Kasumi-1 (cell line): ENCODE data around the gene TAS2R41.

Experiments used
- DNase-seq, 2 experiments: peaks; one replicate each; lab custom pipeline; 2025; lab: John Stamatoyannopoulos, UW

Gene TAS2R41

DNA sequence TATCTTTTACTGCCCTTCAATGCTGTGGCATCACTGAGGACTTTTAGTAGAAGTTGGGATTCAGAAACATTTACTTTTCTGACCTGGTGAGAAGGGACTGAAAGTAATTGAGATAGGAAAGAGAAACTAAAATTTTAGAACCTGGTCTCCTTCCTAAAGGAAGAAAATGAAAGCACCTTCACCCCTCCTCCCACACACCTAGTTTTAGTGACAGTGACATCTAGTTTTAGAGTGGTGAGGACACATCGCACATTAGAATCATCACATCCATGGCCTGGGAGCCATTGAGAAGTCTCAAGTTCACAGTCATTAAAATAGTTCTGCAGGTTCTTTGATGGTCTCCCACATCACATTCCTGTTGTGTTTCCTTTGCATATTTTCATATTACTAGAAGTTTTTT is 16.1 kb downstream of the TAS2R41 start:
- no peak for DNase-seq

DNA sequence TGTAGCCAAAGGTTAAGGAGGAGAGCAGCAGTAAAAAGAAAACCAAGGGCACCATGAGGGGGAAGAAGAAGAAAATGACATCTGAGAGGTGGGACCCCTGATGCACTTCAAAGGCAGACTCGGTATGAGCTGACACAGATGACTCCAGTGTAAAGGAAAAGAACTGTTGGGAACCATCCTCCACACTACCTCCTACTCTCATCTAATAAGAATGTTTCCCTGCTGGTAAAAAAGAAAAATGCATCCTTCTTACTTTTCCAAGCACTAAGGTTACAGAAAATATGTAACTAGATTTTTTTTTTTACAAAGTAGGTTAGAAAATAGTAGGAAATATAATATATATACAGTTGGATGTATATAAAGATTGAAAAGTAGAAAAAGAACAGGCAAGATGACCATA is 16.9 kb downstream of the TAS2R41 start:
- peak in 1 of 2 experiments; percentile 42 for DNase-seq

DNA sequence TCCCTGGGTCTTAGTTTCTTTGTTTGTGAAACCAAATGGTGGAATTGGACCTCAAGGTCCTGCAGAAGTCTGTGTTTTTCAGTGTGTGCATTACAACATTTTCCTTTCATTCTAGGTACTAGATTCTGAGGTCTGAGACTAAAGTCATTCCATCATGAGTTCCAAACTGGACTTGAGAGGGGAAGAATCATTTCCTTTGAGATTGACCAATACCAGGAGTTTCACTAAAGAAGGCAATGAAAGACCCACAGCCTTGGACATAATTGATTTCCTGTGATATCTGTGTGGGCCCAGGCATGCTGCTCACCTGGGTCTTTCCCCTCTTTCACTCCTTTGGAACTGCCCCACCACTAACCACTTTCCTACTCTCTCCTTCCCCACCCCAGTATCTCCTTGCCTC is 18.2 kb downstream of the TAS2R41 start:
- DNase-seq = no peak

DNA sequence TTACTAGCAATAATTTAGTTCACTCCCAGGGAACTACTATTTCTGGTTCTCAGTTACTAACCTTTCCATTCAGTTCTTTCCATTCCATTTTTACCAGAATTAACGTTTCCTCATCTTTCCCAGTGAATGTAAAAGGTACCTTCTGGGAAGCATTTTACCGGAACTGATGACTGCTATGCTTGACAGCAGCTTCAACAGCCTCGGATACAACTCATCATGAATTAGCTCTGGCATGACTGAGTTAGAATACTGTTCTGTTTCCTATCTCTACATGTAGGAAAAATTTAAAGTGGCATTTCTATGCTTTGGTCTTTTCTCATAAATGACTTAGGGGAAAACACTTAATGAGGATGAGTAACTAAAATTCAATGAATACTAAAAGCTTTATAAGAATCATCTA is 18.6 kb downstream of the TAS2R41 start:
- DNase-seq = no peak

DNA sequence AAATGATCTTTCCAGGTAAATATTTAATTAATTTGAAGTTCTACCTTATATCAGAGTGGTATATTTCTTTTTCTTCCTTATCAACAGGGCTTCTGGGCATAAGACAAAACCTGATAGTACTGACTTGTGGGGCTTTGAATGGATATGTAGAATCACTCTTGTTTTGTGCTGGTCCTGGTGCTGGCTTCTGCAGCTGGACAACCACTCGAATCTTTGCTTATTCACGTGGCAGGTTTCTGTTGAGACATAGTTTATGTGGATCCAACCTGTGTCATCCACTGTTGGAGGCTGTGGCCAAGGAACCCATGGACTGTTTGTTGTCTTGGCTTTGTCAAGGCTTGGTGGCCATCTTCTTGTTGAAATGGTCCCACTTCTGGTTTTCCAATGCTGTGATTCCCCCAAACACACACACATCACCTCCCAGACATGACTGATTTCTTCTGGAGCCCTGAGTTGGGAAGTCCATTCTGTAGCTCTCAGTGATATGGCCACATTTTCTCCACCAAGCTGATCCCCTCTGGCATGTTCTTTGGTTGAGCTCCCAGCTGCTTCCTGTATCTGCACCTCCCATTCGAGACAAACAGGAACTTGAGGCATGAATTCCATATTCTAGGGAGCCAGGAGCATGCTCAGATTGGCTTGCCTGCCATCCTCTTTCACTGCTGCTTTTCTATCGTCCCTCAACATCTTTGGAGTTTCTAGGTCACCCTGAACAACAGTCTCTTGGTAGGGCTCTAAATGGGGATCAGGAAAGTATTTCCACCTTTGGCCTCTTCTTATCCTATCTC is 19.5 kb downstream of the TAS2R41 start:
- peak; percentile 11 to 31 for DNase-seq

DNA sequence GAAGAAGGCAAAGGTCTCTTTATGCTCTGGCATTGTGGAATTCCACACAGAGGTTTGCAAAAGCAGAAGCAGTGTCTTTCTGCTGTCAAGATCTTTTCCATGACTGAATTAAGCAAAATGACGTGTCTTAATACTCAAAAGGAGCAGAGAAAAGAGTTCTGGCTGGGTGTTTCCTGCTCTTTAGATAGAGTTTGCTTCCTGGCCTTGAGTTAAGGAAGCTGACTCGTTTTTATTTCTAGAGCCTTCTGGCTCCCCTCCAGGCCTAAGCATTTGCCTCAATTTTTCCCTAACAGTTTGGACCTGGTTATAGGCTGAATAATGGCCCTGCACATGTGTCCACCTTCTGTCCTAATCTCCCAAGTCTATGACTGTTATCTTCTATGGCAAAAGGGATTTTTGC is 21.6 kb downstream of the TAS2R41 start:
- peak; percentile 66 to 69 for DNase-seq

DNA sequence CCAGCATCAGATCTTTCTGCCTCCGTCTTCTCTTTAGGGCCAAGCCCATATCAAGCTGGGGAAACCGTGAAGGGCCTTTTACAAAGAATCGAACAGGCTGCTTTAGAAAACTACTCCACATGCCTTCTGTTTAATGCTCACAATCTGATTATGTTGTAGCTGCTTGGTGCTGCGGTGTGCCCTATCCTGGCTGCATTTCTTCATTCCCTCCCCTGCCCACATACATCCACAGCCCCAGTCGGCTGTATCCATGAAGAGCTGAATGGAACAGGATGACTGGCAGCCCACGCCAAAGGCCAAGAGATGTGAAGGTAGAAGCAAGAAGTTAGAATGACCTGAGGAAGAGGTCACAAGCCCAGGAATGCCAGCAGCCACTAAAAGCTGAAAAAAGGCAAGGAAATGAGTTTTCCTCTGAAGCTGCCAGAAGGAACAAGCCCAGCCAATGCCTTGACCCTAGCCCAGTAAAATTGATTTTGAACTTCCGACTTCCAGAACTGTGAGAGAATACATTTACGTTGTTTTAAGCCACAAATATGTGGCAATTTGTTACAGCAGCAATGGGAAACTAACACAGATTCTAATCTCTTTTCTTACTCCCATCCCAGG is 22.2 kb downstream of the TAS2R41 start:
- DNase-seq = no peak

DNA sequence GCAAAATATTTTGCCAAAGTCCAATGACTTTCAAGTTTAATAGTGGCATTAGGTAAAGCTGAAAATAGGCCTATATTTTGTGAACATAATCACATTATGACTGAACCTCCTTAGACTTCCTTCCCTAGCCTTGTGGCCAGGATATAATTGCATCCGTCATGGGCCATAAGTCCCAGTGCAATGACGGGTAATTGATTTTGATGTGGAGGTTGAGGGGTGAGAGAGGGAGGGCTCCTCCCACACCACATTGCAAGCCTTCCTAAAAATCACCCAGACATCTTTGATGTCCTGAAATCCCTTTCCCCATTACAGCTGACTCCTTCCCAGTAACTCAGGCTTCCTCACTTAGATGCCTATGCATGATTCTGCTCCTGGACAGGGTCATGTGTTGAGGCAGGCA is 25.6 kb downstream of the TAS2R41 start:
- DNase-seq = no peak

DNA sequence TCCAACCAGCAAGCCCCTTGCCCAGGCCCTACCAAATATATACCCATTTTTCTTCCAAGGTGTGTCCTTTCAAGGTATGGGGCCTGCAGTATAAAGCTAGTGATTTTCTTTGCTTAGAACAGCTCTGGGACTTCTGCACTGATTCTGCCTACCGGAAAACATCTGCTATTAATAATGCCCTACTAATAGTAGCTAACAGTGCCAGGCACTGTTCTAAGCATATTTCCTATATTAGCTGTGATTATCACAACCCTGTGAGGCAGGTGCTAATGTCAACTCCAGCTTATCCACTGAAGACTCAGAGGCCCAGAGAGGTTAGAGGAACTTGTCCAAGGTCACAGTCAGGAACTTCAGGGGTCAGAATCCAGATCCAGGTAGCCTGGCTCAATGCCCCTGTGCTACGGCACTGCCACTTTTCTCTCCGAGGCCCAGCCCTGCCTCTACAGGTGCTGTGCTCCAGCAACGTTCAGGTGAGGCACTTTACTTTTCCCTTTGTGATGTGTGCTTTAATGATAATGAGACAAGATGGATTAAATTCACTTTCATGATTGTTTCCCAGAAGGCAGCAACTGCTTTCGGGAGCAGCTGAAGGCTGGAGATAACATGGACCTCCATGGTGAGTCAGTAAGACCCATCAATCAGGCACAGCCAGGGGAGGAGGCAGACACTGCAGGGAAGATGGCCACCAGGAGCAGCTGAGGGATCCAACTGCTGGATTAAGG is 26.7 kb downstream of the TAS2R41 start:
- DNase-seq = no peak

DNA sequence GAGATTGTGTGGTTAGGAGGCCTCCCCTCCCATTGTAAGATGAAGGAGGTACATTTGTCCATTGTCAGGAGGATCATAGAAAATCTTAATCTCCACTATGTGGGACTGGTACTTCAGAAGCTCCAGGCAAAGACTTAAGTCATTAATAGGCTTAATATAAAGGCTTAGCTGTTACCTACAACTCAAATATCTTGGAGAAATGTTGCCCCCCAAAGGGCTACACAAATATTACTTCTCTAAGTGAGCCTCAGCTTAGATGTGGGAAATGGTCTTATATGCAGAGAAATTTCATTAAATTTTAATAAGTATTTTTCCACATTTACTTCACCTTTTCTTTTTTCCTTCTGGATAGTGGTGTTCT is 27.2 kb downstream of the TAS2R41 start:
- peak; percentile 18 to 21 for DNase-seq

DNA sequence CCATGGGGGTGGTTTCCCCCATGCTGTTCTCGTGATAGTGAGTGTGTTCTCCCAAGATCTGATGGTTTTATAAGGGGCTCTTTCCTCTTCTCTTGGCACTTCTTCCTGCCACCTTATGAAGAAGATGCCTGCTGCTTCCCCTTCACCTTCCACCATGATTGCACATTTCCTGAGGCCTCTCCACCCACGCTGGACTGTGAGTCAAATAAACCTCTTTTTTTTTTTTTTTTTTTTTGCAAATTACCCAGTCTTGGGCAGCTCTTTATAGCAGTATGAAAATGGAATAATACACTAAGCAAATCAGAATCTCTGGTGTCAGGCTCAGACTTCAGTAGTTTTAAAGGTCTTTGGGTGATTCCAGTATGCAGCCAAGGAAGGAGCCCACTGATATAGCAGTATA is 28.2 kb downstream of the TAS2R41 start:
- no peak for DNase-seq

DNA sequence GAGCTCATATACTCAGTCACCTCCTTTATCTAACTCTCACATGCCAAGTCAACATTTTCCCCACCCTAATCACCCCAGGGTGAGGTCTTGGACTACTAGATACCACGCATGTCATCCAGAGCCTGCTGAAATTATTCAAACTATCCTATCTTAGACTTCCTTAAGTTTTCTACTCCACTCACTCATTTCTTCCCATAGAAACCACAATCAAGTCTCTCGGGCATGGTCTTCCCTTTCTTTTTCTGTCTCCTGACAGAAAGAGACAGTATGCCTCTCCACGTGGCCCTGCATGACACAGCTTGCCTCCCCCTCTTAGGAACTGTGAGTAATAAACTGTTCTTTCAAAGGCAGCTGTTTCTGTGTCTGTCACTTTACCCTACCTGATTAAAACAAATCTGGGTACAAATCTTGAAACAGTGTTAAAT is 29.4 kb downstream of the TAS2R41 start:
- no peak for DNase-seq

DNA sequence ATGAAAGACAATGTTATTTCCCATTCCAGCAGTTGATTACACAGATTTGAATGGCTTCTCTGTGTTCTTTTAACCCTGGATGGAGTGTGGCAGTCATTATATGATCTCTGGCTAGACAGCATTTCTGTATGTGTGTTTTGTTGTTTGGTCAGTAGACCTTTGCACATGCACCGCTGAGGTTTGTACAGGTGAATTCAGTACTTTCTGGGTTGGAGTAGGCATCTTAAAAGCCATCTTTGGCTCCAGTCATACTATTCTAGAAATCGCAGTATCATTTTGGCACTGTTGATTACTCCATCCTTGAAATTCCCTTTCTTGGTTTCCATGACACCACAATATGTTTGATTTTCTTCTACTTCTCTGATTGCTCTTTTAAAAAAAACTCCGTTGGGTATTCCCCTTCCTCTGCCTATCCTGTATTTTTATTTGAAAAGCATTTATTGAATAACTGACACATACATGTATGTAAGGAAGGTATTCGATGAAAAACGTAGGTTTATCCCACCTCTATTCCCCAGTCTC is 29.9 kb downstream of the TAS2R41 start:
- no peak for DNase-seq

DNA sequence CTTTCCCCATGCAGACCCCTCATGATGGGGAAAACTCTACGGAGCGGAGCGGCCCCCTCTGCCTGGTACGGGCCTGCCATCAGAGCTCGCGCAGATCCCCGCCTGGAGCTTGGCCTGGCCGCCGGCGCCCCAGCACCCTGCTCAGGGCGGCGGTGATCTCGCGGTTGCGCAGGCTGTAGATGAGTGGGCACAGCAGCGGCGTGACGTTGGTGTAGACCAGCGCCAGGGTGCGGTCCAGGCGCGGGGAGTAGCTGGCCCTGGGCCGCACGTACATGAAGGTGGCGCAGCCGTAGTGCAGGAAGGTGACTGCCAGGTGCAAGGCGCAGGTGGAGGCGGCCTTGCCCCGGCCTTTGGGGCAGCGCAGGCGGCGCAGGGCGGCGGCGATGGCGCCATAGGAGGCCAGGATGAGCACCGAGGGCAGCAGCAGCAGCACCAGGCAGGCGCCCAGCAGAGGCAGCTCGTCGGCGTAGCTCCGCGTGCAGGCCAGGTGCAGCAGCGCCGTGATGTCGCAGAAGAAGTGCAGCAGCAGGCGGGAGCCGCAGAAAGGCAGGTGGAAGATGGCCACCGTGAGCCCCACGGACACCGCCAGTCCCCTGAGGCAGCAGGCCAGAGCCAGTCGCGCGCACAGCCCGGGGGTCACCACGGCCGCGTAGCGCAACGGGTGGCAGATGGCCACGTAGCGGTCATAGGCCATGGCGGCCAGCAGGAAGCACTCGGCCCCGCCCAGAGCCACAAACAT is 33.4 kb downstream of the TAS2R41 start:
- no peak for DNase-seq

DNA sequence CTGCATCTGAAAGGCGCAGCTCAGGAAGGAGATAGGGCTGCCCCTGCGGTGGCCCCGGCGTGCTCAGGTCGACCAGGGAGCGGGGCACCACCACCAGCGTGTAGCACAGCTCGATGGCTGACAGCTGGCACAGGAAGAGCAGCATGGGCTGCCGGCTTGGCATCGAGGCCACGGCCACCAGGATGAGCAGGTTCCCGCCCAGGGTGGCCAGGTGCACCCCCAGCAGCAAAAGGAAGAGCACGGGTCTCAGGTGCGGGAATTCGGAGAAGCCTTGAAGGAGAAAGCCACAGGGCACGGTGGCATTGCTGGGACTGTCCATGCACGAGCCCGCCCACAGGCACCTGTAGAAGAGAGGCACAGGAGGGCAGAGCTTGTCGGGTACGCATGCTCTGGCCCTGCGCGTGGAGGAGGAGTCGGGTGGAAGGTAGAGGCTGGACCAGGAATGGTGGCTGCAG is 33.9 kb downstream of the TAS2R41 start:
- DNase-seq = no peak

DNA sequence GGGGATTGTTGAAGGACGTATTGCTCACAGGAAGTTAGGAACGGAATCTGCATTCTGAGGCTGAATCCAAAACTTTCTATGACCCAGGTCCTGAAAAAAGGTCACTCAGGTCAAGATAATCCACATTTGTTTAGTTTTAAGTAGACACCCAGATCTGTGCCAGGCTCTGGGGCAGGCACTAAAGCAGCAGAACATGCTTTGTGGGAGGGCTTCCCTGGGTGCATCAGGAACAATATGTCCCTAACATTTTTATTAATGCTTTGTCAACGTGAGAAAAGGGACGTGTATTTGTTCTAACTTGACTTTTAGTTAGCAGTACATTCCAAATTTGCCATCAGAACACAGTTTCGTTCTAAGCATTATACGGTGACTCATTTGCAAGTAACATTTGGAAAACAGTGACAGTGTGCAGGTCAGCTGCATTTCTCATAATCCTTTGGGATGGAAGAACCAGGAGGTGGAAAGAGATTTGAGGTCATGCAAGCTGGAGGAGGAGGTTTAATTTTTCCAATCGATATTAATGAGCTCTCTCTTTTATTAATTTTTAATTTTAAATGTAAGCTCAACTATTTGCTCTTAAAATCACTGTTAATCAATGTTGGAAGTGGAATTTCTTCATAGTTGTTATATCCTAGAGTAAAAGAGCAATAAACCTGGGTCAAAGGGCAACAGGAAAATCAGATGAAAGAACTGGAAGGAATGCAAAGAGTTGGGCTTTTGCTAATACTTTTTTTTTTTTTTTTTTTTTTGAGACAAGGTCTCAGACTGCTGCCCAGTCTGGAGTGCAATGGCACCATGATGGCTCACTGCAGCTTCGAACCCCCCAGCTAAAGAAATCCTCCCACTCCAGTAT is 35.0 kb downstream of the TAS2R41 start:
- DNase-seq = no peak

DNA sequence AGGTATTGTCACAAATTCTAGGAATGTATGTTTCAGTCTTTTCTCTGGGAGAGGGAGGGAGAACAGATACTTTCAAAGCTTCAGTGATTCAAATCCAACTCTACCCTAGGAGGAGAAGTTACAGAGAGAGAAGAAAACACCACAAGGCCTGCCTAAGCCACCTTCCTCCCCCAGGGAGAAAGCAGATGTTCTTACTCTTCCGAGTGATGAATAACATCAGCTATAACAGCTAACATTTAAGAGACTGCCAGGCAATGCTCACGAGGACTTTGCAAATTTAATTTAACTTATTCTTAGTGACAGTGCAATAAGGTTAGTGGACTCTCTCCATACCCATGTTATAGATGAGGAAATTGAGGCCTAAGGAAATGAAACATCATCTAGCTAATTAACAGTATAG is 36.8 kb downstream of the TAS2R41 start:
- no peak for DNase-seq

DNA sequence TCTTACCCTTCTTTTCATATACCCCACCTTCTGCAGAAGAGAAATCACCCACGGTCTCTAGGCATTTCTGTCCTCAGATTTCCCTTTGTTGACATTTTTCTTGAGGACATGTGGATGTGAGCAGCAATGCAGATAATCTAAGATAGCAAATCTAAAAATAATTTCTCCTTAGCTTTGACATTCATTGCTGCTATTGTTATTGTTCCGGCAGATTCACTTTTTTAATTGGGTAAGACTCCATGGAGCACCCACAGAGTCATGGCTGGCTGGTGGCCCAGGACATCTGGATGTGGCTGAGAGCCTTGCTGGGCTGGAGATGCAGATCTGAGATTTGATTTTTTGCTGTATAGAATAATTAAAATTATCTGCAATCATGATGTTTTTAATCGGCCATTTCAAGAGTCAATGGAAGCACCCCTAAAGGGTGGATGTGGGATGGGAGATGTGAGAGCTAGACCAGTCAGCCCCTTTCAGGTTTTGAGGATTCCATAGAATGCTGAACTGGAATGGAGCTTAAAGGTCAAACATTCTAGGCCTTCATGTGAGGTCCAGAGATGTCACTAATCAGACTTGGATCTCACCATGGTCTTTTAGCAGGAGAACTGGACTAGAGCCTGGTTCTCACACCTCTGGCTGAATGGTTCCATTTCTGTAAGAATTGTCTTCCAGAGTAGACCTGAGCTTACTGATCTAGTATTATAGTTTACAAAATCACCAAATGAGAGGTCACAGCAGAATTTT is 37.5 kb downstream of the TAS2R41 start:
- DNase-seq = no peak

DNA sequence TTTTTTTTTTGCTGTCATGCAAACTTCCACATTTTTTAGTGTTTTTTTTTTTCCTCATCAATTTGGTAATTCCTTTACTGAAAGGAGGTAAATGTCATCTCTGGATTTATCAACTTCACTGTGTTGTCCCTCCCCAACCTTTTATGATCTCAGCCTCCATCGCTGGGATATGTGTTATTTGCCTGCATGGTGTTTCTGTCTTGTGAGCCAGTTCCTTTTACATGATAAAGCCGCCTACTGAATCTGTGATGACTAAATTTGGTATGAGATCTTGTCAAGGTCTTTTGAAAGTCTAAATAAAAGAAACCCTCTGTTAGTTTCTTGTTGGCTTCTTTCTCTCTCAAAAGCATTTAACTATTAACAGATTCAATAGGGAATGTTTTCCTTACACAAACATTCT is 39.3 kb downstream of the TAS2R41 start:
- DNase-seq = no peak

DNA sequence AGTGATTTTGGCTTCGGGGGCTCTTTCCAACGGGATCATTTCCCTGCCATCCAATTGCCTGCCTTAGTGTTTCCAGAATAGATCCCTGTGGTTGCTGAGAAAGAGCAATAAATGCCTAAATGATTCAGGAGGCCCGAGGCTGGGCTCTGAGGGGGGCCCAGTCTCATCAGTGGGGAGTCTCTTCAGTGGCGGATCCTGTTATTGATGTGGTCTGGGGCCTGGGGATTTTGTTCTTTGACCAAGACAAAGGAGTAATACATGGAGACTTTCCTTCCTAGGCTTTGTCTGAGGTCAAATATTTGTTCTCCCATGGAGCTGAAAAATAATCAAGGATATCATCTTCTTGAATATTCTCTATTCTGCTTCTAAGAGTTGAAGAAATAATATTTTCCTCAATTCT is 40.8 kb downstream of the TAS2R41 start:
- no peak for DNase-seq

DNA sequence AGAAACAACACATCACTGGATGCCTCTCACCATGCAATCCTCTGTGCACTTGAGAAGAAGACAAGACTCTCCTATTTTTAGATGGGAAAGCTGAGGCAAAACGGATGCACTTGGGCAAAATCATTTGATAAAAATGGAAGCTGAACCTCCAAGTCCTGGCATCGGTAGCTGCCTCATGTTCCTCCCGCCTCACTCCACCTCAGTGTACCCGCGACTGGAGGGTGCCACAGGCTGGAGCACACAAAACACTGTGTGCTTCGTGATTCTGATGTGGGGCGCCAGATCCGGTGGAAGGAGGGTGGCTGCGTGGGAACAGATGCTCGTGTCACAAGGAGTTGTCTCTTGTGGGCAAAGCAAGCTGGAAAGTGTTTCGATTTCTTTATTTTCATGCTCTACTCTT is 41.3 kb downstream of the TAS2R41 start:
- no peak for DNase-seq
